Parathyroid adenoma (tissue), 2 donors: ENCODE results near the gene TERT.

Experiments used
- H2AFZ ChIP-seq: fragments of 300-600 bp; sonication (generic); one replicate; pipeline ENCODE4 v1.7.0; 2017; ENCODE audit warnings: antibody characterized with exemption, mild to moderate bottlenecking
- H3K27ac ChIP-seq: fragments of 300-600 bp; sonication (generic); one replicate; pipeline ENCODE4 v1.7.0; 2017
- H3K27me3 ChIP-seq: fragments of 300-600 bp; sonication (generic); one replicate; pipeline ENCODE4 v1.7.0; 2017; ENCODE audit warnings: low read length; ENCODE audit not compliant: control insufficient read depth, insufficient read depth
- H3K36me3 ChIP-seq: fragments of 300-600 bp; sonication (generic); one replicate; pipeline ENCODE4 v1.7.0; 2017; ENCODE audit warnings: low read length; ENCODE audit not compliant: control insufficient read depth, insufficient read depth
- H3K4me1 ChIP-seq: fragments of 300-600 bp; sonication (generic); one replicate; pipeline ENCODE4 v1.7.0; 2017; ENCODE audit warnings: control low read depth
- H3K4me2 ChIP-seq: fragments of 300-600 bp; sonication (generic); one replicate; pipeline ENCODE4 v1.7.0; 2017; ENCODE audit warnings: low read length
- H3K4me3 ChIP-seq: fragments of 300-600 bp; sonication (generic); one replicate; pipeline ENCODE4 v1.7.0; 2017; ENCODE audit warnings: low read depth, low read length
- H3K79me2 ChIP-seq: fragments of 300-600 bp; sonication (generic); one replicate; pipeline ENCODE4 v1.7.0; 2017; ENCODE audit warnings: control low read depth
- H3K9ac ChIP-seq: fragments of 300-600 bp; sonication (generic); one replicate; pipeline ENCODE4 v1.7.0; 2017; ENCODE audit warnings: mild to moderate bottlenecking
- H3K9me3 ChIP-seq: fragments of 300-600 bp; sonication (generic); one replicate; pipeline ENCODE4 v1.7.0; 2017; ENCODE audit warnings: low read length; ENCODE audit not compliant: control insufficient read depth
- TF ChIP-seq, protein P1 (sequence below): fragments of 300-600 bp; sonication (generic); IDR thresholded peaks from one replicate; pipeline ENCODE4 v1.7.0; 2017; ENCODE audit warnings: antibody characterized with exemption, mild to moderate bottlenecking
- donor health status: primary hyperparathyroidism.

TERT gene

DNA sequence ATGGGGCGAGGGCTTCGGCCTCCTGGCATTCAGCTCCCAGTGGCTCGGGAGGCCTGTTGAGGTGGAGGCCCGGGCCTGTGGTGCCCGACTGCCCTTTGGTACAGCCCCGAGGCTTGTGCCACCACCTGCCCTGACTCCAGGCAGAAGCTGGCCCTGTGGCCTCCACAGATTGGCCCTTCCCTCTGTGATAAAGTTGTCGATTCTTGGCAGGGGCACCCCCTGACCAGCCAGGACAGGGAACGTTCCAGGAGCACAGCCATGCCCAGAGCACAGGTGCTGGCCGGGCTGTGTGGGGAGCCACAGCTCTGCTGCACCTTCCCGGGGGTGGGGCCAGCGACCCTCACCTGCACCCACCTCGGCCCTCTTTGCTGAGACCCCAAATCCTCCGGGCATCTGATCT is 37.0 kb downstream of the TERT start:
- H3K4me1 ChIP-seq, result no peaks in the 10 kb centered on the region
- no peak overlapping the region for H3K27ac ChIP-seq
- H3K9ac ChIP-seq, result no peak overlapping the region
- TF ChIP-seq, protein P1, sequence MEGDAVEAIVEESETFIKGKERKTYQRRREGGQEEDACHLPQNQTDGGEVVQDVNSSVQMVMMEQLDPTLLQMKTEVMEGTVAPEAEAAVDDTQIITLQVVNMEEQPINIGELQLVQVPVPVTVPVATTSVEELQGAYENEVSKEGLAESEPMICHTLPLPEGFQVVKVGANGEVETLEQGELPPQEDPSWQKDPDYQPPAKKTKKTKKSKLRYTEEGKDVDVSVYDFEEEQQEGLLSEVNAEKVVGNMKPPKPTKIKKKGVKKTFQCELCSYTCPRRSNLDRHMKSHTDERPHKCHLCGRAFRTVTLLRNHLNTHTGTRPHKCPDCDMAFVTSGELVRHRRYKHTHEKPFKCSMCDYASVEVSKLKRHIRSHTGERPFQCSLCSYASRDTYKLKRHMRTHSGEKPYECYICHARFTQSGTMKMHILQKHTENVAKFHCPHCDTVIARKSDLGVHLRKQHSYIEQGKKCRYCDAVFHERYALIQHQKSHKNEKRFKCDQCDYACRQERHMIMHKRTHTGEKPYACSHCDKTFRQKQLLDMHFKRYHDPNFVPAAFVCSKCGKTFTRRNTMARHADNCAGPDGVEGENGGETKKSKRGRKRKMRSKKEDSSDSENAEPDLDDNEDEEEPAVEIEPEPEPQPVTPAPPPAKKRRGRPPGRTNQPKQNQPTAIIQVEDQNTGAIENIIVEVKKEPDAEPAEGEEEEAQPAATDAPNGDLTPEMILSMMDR, result no peak
- no peaks in the 10 kb centered on the region for H3K9me3 ChIP-seq
- no peak overlapping the region for H3K4me3 ChIP-seq
- H2AFZ ChIP-seq, result no peak overlapping the region
- H3K4me2 ChIP-seq, result no peak overlapping the region
- H3K36me3 ChIP-seq, result no peaks in the 10 kb centered on the region
- no peaks in the 10 kb centered on the region for H3K79me2 ChIP-seq
- no peaks in the 10 kb centered on the region for H3K27me3 ChIP-seq

GRCh38 chr5:1257363-1257762 is 37.5 kb downstream of the TERT start:
- Histone ChIP-seq H3K9ac (no peak overlapping the region), H2AFZ (no peak overlapping the region), H3K36me3 (no peaks in the 10 kb centered on the region), H3K9me3 (no peaks in the 10 kb centered on the region), H3K4me3 (no peak overlapping the region), H3K27me3 (no peaks in the 10 kb centered on the region), H3K4me1 (no peaks in the 10 kb centered on the region), H3K4me2 (no peak overlapping the region), H3K27ac (no peak overlapping the region), H3K79me2 (no peaks in the 10 kb centered on the region)
- TF ChIP-seq, protein P1, result no peak

DNA sequence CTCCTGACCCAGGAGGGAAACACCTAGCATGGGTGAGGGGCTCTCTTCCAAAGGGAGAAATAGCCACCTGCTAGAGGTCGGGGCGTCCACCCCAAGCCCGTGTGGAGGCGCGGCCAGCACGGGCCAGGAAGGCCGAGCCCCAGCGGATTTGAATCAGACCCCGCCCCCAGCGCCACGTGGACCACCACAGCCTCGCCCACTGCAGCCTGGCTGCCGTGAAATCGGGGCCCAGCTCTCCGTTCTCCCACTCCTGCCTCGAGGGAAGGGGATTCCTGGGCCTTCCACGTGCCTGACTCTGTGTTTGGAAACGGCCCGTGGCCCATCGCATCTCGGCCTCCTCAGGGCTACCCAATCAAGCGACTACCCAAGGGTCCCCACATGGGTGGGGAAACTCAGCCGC is 38.1 kb downstream of the TERT start:
- H3K4me2 ChIP-seq, result no peak overlapping the region
- H3K9ac ChIP-seq, result no peak overlapping the region
- no peaks in the 10 kb centered on the region for H3K36me3 ChIP-seq
- no peaks in the 10 kb centered on the region for H3K9me3 ChIP-seq
- H3K27me3 ChIP-seq, result no peaks in the 10 kb centered on the region
- no peak overlapping the region for H2AFZ ChIP-seq
- no peaks in the 10 kb centered on the region for H3K4me1 ChIP-seq
- no peaks in the 10 kb centered on the region for H3K79me2 ChIP-seq
- no peak overlapping the region for H3K27ac ChIP-seq
- TF ChIP-seq, protein P1, result no peak
- no peak overlapping the region for H3K4me3 ChIP-seq

DNA sequence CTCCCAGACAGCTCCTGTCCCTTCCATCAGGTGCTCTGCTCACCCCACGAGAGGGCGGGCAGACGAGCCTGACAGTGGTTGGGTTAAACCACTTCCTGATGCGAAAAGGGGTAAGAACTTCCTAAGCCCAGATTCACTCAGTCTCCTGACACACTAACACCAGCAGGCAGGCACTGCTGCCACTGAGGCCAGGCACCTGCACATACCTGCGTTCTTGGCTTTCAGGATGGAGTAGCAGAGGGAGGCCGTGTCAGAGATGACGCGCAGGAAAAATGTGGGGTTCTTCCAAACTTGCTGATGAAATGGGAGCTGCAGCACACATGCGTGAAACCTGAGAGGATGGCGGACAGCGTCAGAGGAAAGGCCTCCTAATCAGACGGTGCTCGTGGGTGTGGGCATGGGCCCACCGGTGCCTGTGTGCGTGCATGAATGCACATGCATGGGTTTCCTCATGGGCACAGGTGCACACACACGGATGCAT is 39.7 kb downstream of the TERT start:
- Histone ChIP-seq H2AFZ (no peak overlapping the region), H3K9me3 (no peaks in the 10 kb centered on the region), H3K27ac (no peak overlapping the region), H3K4me2 (no peak overlapping the region), H3K9ac (no peak overlapping the region), H3K79me2 (no peaks in the 10 kb centered on the region), H3K27me3 (no peaks in the 10 kb centered on the region), H3K4me1 (no peaks in the 10 kb centered on the region), H3K36me3 (no peaks in the 10 kb centered on the region), H3K4me3 (no peak overlapping the region)
- TF ChIP-seq, protein P1, result no peak

DNA sequence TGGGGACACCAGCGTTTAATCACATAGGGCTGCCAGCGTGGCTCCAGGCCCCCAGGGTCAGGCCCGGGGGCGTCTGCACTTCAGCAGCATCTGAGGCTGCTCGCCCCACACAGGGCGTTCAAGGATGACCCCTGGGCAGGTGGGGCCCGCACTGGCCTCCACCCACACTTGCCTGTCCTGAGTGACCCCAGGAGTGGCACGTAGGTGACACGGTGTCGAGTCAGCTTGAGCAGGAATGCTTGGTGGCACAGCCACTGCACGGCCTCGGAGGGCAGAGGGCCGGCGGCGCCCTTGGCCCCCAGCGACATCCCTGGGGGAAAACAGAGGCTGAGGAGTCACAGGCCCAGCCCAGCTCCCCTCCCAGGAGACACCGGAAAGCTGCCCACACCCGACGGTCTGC is 40.7 kb downstream of the TERT start:
- no peaks in the 10 kb centered on the region for H3K27me3 ChIP-seq
- H3K4me3 ChIP-seq, result no peak overlapping the region
- H3K27ac ChIP-seq, result no peak overlapping the region
- no peaks in the 10 kb centered on the region for H3K79me2 ChIP-seq
- no peaks in the 10 kb centered on the region for H3K36me3 ChIP-seq
- TF ChIP-seq, protein P1, result no peak
- H3K9ac ChIP-seq, result no peak overlapping the region
- no peaks in the 10 kb centered on the region for H3K9me3 ChIP-seq
- H2AFZ ChIP-seq, result no peak overlapping the region
- no peak overlapping the region for H3K4me2 ChIP-seq
- no peaks in the 10 kb centered on the region for H3K4me1 ChIP-seq
